Kidney capillary endothelial cell (primary cell): ENCODE results near the gene GRB10.
"Not testable (repeated sequence)": the region's sequence is repeated elsewhere in the genome, so short reads cannot be mapped to it uniquely, and the experiment has no call there.

ENCODE experiments used
- DNase-seq: peaks from one replicate; pipeline ENCODE4 v3.0.0-alpha.2; 2018; ENCODE audit warnings: low spot score

GRB10 gene

GRCh38 chr7:50580057-50580456, 202.6 kb downstream of the GRB10 start:
- DNase-seq: no peak

GRCh38 chr7:50578105-50578504, 204.6 kb downstream of the GRB10 start:
- not testable (repeated sequence) for DNase-seq

- DNase-seq: no peak
Measured at GRCh38 chr7:50577569-50577968, 205.1 kb downstream of the GRB10 start.

- not testable (repeated sequence) for DNase-seq
Measured at GRCh38 chr7:50576388-50576787, 206.3 kb downstream of the GRB10 start.

GRCh38 chr7:50567715-50568261, 214.9 kb downstream of the GRB10 start:
- DNase-seq: no peak

DNA sequence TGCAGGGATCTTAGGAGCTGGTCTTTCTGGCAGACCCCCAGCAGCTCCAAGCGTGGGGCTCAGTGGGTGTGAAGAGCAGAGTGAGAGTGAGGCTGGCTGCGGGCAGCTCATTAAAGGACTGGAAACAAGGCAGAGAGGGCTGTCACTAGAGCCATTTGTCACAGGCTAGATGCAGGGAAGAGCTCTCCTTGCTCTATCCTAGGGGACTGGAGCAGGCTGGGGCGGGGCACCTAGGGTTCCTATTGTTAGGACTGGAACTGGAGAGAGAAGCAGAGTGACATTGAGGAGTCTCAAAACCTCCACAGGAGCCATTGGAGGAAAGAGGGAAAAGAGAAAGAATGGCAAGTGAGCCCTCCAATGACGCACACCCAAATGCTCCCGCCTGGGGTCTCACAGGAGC, 216.7 kb downstream of the GRB10 start:
- DNase-seq: no peak

DNA sequence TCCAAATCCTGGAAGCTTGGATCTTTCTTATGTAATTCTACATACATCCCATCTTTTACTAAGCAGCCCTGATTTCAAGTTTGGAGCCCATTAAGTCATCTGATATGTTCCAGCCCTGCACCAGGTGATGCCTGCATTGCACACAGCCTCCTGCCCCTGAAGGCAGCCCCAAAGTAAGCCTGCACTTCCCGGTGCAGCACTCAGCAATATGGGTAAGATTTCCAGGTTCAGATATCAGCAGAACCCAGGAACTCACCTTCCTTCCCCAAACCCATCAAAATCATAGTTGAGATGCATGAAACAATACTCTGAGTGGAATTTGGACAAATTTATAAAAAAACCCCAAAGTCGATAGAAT, 217.2 kb downstream of the GRB10 start:
- DNase-seq: no peak

- DNase-seq: no peak
Measured at GRCh38 chr7:50564640-50565558, 217.8 kb downstream of the GRB10 start, which contains the start of gene DDC. Gene DDC (minus strand): TSS chr7:50565405. CDS start chr7:50544085, 21,320 bp downstream.

DNA sequence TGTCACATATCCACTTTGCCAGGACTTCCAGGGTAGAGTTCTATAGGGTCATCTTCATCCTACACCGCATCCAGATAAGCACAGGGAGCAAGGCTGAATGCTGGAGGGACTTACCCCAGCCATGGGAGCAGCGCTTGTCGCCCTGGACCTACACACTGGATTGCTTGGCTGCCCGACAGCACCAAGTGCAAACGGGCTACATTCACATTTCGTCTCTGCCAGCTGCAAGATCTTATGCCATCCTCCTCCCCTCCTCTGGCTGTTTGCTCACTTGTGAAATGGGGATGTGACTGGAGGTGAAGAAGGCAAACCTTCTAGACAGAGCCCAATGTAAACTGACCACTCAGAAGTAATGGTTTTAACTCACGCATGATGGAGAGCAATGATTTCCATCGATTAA, 218.5 kb downstream of the GRB10 start:
- no peak for DNase-seq

DNA sequence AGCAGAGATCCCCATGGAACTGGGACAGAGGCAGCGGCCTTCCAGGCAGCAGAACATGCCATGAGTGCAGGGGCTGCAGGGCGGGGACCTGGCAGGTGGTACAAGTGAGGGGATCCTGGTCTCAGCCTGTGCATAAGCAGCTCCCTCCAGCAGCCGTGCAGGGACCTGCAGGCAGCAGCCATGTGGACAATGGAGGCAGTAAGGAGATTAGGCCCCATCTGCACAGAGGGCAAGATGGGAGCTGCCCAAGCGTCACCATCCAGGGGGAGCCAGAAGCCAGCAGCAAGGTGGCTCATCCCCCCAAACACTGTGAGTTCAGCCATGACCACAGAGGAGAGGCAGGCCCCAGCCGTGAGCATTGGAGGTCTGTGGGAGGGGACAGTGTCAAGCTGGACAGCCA, 220.6 kb downstream of the GRB10 start:
- DNase-seq: no peak

DNA sequence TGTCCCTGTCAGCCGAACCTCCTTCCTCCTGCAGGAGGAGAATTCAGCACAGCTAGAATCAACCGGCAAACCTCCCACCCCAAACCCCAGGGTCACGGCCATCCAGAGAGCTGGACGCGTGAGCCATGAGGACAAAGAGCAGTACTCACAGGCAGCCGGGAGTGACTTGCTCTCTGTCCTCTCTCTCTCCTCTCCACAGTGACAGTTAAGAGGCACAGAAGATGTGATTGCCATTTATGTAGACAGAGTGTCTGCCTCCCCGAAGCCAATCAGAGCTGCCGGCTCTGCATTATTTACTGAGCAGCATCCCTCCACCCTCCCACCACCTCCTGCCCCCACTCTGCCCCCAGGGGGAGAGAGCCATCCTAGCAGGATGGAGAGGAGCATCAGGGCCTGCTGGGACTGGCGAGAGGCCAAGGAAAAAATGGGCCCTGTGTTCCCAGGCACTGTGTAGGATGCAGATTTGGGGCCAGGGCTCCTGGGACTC, 221.8 kb downstream of the GRB10 start:
- DNase-seq: no peak

DNA sequence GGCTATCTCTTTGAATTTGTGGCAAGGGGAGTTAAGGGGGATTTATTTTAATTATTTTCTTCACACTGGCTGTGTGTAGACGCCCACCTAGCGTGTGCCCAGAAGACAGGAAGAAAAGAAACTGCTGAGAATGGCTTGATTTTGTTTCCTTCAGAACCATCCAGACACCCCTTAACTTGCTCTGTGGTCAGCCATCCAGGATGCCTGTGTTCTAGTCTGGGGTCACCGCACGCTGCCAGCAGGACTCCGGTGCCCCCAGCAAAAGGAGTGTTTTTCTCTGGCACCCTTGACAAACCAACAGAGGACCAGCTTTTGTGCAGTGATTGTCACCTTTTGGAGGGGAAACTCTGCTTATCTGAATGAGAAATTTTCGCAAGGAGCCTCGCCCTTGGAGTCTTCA, 222.8 kb downstream of the GRB10 start:
- no peak for DNase-seq

DNA sequence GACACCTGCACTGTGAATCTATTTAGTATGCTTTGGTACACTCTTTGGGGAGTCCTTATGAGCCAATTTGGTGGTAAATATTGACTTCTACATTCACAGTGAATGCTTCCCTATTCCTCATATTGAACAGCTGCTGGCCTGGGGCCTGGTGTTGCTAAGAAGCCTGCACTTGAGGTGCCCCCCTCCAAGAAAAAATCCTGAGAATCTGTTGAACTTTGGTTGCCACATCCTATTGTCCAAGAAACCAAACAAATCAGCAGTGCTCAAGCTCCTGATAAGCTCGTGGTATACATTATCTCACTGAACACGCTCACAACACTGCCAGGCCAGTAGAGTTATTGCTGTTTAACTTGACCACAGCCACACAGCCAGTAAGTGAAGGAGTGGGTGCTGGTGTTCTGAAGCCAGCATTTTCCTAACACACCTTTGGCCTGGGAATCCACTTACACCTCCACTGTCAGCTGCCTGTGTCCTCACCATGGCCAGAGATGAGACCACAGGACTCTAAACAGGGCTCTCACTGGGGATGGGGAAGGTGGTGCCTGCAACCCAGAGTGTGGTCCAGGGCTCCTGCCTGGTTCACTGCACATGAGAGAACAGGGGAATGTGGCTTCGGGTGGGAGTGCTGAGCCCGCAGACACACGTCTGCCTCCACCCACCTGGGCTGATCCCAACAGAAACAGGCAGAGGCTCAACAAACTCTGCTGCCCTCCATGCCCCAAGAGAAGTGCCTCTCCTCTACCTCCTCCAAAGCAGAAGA, 224.2 kb downstream of the GRB10 start:
- DNase-seq: no peak

GRCh38 chr7:50557099-50557498, 225.6 kb downstream of the GRB10 start:
- no peak for DNase-seq

- no peak for DNase-seq
Measured at GRCh38 chr7:50556247-50556991, 226.3 kb downstream of the GRB10 start.

DNA sequence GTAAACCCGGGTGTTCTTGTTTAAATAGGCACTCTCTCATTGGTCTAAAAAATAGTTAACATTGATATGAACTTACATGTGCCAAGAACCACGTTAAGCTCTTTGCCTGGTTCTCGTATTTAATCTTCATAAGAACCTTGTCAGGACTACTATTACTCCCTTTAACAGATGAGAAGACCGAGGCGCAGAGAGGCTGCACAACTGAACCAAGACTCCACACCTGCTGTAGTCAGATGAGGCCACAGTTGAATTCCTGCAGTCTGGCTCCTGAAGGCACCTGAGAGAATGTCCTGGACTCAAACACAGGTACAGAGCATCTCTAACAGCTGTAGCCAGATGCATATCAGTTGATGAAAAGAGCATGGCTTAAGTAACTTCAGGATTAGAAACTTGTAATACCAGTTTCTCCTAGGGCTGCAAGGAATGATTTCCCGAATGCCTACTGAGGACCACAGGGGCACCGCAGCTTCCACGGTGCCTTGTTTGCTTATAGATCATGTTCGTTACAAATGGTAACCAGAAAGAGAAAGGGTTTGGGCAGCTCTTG, 227.0 kb downstream of the GRB10 start:
- DNase-seq: no peak

DNA sequence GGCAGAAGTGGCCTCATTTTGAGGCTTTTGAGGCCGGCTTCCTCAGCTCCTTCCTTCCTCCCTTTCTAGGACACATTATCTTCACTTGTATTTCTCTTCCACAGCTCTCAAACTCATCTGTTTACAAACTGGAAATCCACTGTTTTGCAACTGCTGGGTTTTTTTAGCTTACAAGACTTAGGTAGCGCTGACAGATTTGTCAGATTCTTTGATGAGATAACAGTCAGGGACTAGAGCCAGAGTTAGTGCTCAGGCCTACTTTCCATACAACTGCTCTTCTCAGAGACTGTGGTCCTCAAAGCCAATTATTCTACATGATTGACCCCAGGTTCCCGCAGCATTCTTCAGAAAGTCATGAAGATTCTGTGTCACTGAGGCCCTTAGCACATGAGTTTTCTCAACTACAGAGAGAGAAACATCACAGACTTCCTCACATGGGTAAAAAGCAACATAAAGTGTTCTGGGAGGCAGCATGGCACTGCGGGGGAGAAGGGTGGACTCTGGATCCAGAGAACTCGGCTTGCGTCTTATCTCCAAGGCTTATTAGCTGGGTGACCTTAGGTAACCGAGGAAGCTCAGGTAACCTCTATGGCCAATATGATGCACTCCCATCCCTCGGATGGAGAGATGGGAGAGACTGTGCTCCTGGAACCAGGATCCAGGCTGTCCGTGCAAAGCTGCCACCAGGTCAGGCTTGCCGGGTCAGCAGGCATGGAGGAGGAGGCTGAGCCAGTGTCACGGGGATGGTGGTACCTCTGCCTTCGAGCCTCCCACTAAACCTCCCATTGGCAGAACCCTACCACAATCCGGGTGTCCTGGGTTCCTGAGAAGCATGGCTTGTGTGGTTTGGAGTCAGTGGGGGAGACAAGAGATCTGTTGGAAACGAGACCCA, 228.0 kb downstream of the GRB10 start:
- no peak for DNase-seq

- no peak for DNase-seq
Measured at GRCh38 chr7:50553973-50554372, 228.7 kb downstream of the GRB10 start.

GRCh38 chr7:50552921-50553320, 229.8 kb downstream of the GRB10 start:
- no peak for DNase-seq

DNA sequence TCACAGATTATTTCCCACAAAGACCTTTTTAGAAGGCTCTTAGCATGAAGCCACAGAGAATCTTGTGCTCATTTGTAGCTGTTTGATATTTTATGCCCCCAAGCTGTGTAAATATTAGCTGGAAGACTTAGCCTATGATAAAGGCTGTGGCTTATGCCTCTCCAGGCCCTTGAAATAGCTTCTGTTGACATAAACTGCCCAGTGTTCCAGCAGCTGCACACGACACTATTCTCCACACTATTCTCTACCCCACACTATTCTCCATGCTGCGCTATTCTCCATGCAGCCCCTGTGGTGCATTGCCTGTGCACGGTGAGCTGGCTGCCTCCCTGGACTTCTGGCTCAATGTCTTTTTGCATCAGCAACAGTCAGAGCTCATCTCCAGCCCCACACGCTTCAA, 230.6 kb downstream of the GRB10 start:
- no peak for DNase-seq

DNA sequence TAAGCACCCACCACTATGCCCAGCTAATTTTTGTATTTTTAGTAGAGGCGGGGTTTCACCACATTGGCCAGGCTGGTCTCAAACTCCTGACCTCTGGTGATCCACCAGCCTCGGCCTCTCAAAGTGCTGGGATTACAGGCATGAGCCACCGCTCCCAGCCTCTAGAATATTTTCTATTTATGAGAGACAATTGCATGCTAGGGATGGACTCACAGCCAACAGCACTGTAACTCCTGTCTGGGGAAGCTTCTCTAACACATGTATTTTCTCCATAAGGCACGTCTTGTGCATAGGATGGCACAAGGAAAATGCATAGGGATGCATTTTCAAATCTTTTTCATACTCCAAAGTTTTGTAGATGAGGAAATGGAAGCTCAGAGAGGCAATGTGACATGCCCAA, 237.1 kb downstream of the GRB10 start:
- DNase-seq: not testable (repeated sequence)
